ENCODE measurements around the gene KRT83.

- TF ChIP-seq CTCF (IDR thresholded peaks at IDR 0.05) = no peak
- no peak for TF ChIP-seq POLR2AphosphoS5 (IDR thresholded peaks at IDR 0.05; ENCODE audit: insufficient read depth in 1 of 2, low read depth in 1 of 2)
- TF ChIP-seq POLR2A (IDR thresholded peaks at IDR 0.05) = no peak
These were observed 2.9 kb upstream of the KRT83 start for GRCh38 chr12:52324153-52324444.
